Cerebellar nuclear complex (tissue), 1 donor: ENCODE data around the gene TRIM44.
"Not testable (repeated sequence)": the region's sequence is repeated elsewhere in the genome, so short reads cannot be mapped to it uniquely, and the experiment has no call there.

ENCODE experiments used
- DNase-seq, 2 experiments: peaks; one replicate each; lab custom pipeline; 2025; lab: John Stamatoyannopoulos, UW

The TRIM44 gene

GRCh38 chr11:35672608-35673007, 10.0 kb downstream of the TRIM44 start:
- no peak for DNase-seq

DNA sequence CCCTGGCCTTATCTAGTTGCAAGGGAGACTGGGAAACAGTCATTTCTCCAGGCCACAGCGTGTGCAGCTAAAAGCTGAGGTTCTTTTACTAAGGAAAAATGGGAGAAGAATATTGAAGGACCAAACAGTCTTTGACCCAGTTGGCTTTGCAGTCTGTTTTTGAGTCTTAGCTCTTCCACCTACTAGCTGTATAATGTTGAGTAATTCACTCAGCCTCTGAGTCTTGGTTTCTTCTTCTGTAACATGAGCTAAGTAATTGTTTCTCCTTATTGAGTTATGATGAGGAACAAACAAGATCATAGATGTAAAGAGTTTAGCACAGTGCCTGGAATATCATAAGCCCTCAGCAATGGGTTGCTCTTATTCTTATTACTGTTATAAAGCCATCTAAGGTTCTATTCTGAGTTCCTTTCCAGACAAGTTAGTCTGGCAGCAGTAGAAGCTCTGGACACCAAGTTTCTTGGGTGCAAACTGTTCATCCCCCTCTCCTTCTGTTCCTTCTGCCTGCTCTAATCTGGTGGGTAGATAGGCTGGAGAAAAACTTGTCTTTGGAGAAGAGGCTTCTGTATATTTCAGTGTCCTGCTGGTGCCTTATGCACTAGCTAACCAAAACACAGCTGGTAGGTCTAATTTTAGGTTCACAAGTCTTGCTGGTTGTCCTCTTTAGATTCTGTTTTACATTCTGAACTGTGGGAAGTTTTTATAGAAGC, 13.5 kb downstream of the TRIM44 start:
- no peak for DNase-seq

DNA sequence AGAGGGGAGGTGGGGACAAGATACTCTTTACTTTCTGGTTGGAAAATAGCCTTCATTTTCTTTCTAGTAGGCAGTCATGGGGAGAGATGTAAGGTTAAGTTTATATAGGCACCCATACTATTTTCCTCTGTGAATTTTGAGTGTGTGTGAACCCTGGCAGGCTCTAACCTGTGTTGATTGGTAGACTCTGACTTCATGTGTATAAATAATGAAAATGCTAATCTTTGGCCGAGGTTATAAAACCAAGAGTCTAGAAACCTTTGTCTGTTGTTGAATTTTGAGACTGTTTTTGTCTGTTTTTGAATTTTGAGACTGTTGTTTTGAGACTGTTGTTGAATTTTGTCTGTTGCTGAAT, 14.0 kb downstream of the TRIM44 start:
- DNase-seq: no peak

DNA sequence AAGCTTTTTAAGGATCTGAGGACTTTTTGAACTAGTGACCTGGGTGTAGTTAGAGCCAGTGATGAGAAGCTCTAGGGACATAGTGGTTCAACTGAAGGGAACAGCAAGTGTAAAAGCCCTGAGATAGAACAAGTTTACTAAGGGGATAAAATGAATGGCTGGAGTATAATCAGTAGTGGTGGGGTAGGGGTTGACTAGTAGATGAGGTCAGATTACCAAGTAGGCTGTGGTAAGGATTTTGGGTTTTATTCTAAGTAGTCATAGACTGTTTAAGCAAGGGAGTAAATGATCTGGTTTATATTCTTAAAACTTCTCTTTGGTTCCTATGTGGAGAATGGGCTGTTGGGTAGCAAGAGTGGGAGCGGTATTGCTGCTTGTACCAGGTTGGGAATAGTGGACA, 15.3 kb downstream of the TRIM44 start:
- DNase-seq: no peak

- no peak for DNase-seq
Measured at GRCh38 chr11:35678471-35678870, 15.9 kb downstream of the TRIM44 start.

DNA sequence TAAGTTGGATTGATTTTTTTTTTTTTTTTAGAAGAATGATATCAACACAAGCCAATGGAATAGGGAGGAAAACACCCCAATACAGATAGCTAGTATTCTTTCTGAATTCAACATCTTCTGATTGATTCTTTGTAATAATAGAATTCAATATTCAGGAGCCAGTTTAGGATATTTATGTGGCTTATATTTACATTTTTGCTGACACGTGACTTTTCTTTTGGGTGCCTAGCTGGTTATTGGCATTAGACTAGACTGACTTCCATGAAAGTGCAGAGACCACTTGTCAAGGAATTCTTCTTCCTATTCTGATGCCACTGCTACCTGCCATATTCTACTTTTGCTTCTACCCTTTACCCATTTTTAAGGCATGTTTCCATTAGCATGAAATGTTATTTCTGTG, 16.4 kb downstream of the TRIM44 start:
- DNase-seq: no peak

GRCh38 chr11:35680506-35680905, 17.9 kb downstream of the TRIM44 start:
- no peak for DNase-seq

- no peak for DNase-seq
Measured at GRCh38 chr11:35681163-35681767, 18.7 kb downstream of the TRIM44 start.

DNA sequence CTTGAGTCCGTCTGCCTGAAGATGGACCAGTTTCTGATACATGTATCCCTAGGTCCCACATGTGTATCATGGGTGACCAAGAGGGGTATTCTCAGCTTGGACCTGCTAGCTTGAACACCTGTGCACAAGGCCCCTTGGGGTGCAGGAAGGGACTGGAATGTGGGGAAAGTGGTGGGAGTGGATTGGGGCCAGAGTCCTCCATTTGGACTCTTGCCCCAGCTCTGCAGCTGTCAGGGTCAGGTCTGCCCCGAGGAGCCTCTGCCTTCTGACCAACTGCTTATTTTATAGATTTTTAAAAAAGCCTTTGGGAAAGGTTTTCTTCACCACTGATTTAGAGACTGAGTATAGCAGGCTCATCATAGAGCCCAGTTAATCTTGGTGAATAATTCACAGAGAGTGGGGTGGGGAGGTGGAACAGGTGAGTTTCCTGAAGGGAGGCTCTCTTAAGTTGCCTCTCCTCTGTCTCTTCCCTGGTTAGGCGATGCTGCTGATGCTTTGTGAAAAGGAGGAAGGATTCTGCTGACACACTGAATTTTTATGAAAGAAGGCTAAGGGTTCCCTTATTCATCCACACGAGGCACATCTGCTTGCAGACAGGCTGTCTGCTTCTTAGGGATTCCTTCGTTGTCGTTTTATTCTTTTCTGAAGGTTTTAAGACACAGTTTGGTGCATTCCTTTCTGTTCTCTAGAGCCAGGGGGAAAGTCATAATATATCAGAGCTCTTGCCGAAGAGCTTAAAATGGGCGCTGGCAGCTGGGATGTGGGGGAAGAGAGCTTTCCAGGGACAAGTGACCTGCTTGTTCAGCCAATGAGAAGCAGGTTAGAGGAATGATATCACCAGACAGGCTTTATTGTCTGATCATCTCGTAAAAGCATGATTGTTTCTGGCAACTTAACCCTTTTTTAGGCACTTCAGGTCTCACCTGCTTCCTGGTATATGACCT, 19.9 kb downstream of the TRIM44 start:
- DNase-seq: no peak

DNA sequence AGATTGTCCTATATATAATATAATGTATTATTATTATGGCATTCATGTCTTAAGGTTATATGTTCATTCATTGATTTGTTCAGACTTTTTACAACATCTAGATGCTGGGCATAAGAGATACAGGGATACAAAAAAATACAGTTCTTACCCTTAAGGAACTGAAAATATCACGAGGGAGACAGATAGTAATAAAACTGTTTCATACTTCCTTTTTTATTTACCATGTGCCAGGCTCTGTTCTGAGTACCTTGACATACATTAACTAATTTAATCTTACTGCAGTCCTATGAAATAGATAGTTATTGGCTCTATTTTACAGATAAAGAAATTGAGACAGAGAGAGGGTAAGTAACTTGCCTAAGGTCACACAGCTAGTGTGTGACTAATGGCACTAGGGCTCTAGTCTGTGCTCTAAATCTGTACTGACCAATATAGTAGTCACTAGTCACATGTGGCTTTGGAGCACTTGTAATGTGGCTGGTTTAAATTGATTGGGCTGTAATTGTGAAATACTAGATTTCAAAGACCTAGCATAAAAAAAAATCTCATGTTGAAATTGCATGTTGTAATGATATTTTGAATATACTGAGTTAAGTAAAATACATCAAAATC, 21.3 kb downstream of the TRIM44 start:
- DNase-seq: no peak

- no peak for DNase-seq
Measured at GRCh38 chr11:35688023-35688422, 25.4 kb downstream of the TRIM44 start.

- no peak for DNase-seq
Measured at GRCh38 chr11:35689081-35689996, 26.8 kb downstream of the TRIM44 start.

GRCh38 chr11:35702126-35702525, 39.6 kb downstream of the TRIM44 start:
- DNase-seq: no peak

GRCh38 chr11:35709376-35709775, 46.8 kb downstream of the TRIM44 start:
- no peak for DNase-seq

DNA sequence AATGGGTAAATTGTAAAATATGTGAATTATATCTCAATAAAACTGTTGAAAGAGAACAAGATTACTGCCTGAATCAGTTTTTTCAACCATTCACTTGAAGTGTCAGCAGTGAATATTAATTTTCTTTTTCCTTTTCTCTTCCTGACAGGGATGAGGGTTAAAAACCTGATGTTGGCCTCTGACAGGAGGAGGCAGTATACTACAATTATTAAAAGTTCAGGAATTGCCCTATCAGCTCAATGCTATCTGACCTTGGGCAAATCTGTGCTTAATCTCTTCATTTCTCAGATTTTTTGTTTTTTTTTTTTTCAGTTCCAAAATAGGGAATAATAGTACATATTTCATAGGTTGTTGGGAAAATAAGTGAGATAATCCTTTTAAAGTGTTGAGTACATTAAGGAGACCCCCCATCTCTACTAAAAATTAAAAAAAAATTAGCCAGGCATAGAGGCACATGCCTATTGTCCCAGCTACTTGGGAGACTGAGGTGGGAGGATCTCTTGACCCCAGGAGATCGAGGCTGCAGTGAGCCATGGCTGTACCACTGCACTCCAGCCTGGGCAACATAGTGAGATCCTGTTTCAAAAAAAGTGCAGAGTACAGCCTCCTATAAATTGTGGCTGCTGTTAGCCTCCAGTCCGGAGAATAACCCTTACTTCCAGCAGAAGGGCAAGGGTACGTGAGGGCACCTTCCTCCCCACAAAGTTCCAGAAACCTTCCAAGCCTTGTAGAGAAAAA, 48.8 kb downstream of the TRIM44 start:
- DNase-seq: no peak

GRCh38 chr11:35711924-35712323, 49.3 kb downstream of the TRIM44 start:
- no peak for DNase-seq

- no peak for DNase-seq
Measured at GRCh38 chr11:35712533-35712932, 50.0 kb downstream of the TRIM44 start.

GRCh38 chr11:35714882-35715627, 52.5 kb downstream of the TRIM44 start:
- no peak for DNase-seq

DNA sequence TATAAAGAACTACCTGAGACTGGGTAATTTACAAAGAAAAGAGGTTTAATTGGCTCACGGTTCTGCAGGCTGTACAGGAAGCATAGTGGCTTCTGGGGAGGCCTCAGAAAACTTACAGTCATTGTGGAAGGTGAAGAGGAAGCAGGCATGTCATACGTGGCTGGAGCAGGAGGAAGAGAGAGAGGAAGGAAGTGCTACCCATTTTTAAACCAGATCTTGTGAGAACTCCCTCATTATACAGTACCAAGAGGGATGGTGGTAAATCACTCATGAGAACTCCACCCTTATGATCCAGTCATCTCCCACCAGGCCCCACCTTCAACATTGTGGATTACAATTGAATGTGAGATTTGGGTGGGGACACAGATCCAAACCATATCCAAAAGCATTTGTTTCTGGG, 53.1 kb downstream of the TRIM44 start:
- DNase-seq: not testable (repeated sequence)

GRCh38 chr11:35717043-35717442, 54.5 kb downstream of the TRIM44 start:
- DNase-seq: no peak
